ENCODE data around the gene ARID3C.

Gene ARID3C

GRCh38 chr9:34665381-34666250, 36.8 kb upstream of the ARID3C start:
- TF ChIP-seq CTCF (IDR thresholded peaks at IDR 0.05) (no peak), ZFX (IDR thresholded peaks at IDR 0.05; ENCODE audit: borderline replicate concordance) (no peak)
- H3K27ac ChIP-seq: peak overlapping the region; percentile 86

GRCh38 chr9:34665067-34665380, 36.2 kb upstream of the ARID3C start:
- H3K27ac ChIP-seq: peak overlapping the region; percentile 86
- TF ChIP-seq ZFX (IDR thresholded peaks at IDR 0.05; ENCODE audit: borderline replicate concordance) (no peak), CTCF (IDR thresholded peaks at IDR 0.05) (no peak)

DNA sequence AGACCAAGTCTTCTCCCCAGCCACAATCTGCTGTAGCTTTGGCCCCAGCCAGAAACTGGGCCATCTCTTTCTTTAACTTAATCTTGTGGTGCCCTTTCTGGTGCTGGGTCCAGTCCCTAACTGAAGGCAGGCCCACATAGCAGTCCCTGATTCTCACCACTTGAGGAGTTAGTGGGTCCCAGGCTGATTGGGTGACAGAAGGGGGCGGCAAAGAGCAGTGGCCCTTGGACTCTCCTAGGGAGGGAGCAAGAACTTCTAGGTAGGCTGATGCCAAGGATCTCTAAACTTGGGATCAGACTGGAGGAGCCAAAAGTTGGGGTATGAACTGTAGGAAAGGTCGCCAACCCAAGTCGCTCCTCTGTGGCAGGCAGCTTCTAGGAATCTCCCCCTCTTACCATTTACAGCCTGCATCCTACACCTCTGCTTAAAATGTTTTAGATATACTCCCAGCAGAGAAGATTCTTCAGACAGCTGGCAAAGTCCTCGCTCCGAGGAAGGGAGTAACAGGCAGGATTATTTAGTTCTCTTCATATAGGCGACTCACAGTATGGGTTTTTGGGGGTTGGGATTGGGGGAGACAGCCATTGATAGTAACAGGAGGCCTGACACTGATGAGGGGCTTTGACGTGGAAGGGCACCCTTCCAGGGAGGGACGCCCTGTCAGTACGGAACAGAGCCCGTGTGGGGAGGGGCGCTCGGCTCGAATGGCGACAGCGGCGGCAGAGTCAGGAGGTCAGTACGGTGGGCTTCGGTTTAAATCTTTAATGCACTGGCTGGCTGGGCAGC, 35.6 kb upstream of the ARID3C start:
- H3K27ac ChIP-seq: peak overlapping the region; percentile 86

GRCh38 chr9:34663303-34663605, 34.4 kb upstream of the ARID3C start:
- TF ChIP-seq ZFX (IDR thresholded peaks at IDR 0.05; ENCODE audit: borderline replicate concordance) (no peak), CTCF (IDR thresholded peaks at IDR 0.05) (no peak)
- H3K27ac ChIP-seq: no peak overlapping the region; the same call in 1 of the 2 replicates

More for the DNA sequence above, 35.6 kb upstream of the ARID3C start:
- TF ChIP-seq CTCF (IDR thresholded peaks at IDR 0.05): peak; percentile 100
- TF ChIP-seq ZFX (IDR thresholded peaks at IDR 0.05; ENCODE audit: borderline replicate concordance): no peak

DNA sequence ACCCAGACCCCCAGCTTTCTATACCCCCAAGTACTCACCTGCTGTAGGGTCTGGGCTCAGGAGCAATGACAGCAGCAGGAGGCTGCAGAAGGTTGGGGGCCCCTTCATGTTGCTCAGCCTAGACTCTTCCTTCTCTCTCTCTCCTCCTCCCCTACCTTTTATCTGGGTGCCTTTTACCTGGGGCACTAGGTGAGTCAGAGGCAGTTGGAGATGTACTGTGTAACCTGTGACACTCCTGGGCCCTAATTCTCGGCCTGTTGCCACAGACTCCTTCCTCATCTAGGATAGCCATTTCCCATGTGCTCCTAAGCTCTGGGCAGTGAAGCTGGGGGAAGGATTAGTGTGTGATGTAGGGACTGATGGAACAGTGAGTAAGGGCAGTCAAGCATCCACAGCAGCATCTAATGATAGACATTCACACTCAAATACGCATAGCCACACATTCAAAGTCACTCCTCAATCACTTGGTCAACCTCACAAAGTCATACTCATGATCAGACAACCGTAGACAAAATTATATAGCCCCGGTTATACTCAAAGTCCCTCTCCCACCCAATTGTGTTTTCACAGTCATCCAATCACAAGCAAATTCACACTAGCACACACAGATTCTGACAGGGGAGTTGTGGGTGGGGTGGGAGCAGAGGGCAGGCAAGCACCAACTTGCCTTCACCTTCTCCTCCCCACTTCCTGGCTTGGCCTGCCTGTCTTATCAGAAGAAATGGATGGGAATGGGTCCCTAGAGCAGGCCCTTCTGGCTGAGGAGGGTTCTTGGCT, 33.8 kb upstream of the ARID3C start, which contains the start of gene CCL27:
TSS of gene CCL27 (minus strand) at position 132 of the 777 bp plus-strand sequence. CDS start at position 108, 24 bp downstream.
- TF ChIP-seq CTCF (IDR thresholded peaks at IDR 0.05) (no peak), ZFX (IDR thresholded peaks at IDR 0.05; ENCODE audit: borderline replicate concordance) (no peak)
- H3K27ac ChIP-seq: no peak within 1 kb of the TSS; the same call in 1 of the 2 replicates

DNA sequence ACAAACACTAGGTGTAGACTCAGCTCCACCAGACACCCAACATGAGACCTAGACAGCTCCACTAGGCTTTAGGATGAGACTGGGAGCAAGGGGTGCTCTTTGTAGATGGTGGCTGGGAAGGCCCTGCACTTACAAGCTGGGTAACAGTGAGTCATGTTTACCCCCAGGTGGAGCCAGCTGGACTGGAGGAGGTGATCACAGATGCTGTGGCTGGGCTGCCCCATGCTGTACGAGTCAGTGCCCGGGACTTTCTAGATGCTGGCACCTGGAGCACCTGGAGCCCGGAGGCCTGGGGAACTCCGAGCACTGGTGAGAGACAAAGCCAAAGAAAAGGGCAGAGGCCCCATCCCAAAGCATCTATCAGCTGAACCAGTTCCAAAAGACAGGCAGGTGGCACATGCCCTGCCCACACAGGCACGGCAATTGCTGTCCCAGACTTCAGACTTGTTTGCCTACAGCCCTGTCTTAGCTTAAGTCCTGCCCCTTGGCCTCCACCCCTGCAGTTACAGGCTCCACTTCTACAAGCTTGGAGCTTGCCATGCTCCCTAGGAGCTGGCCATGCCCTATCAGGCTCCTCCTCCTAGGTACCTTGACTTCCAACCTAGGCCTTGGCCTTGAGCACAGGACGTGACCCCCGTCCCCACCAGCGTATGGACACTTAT, 30.9 kb upstream of the ARID3C start:
- H3K27ac ChIP-seq: no peak overlapping the region
- no peak for TF ChIP-seq ZFX (IDR thresholded peaks at IDR 0.05; ENCODE audit: borderline replicate concordance)
- TF ChIP-seq CTCF (IDR thresholded peaks at IDR 0.05): no peak

All from 22Rv1 (cell line).